HepG2 (cell line): ENCODE measurements around the gene ATP2B2. TPM values are rescaled to one million over a fixed set of nuclear protein-coding genes. Genes with fewer than 3 reads are reported as not detected.
A peak's percentile ranks its signal among the peaks of the same experiment; 100 is the strongest.

Source experiments
- FOXK1 ChIP-seq: sonication (generic); formaldehyde crosslinking; IDR thresholded peaks from 2 replicates; pipeline ENCODE4 v1.4.0; 2020; ENCODE audit warnings: low read depth, missing genetic modification reagents, borderline replicate concordance
- HIC2 ChIP-seq: sonication (generic); formaldehyde crosslinking; IDR thresholded peaks from 2 replicates; pipeline ENCODE4 v1.9.0; 2022; ENCODE audit warnings: low read depth, missing genetic modification reagents
- HNF1B ChIP-seq: sonication (generic); formaldehyde crosslinking; IDR thresholded peaks from 2 replicates; pipeline ENCODE4 v1.5.1; 2020; ENCODE audit warnings: mild to moderate bottlenecking, moderate library complexity, missing genetic modification reagents
- KDM2A ChIP-seq: sonication (generic); formaldehyde crosslinking; IDR thresholded peaks from 2 replicates; pipeline ENCODE4 v1.4.0; 2020; ENCODE audit warnings: low read depth, missing genetic modification reagents, borderline replicate concordance
- LBX2 ChIP-seq: sonication (generic); formaldehyde crosslinking; IDR thresholded peaks from 2 replicates; pipeline ENCODE4 v1.5.0; 2020; ENCODE audit warnings: missing genetic modification reagents, mild to moderate bottlenecking, borderline replicate concordance
- MEIS2 ChIP-seq: sonication (generic); formaldehyde crosslinking; IDR thresholded peaks from 2 replicates; pipeline ENCODE4 v1.9.0; 2021; ENCODE audit warnings: mild to moderate bottlenecking, missing genetic modification reagents
- POGZ ChIP-seq: sonication (generic); formaldehyde crosslinking; IDR thresholded peaks from 2 replicates; pipeline ENCODE4 v1.4.0; 2020; ENCODE audit warnings: mild to moderate bottlenecking, missing genetic modification reagents
- POLR2AphosphoS2 ChIP-seq: IDR thresholded peaks from 2 replicates; pipeline ENCODE4 v1.6.1; 2011; ENCODE audit warnings: low read depth, low read length, improper control_type of control experiment
- RBAK ChIP-seq: sonication (generic); formaldehyde crosslinking; IDR thresholded peaks from 2 replicates; pipeline ENCODE4 v1.5.1; 2020; ENCODE audit warnings: mild to moderate bottlenecking, missing genetic modification reagents
- RNF2 ChIP-seq: fragments of 450-650 bp; conservative IDR thresholded peaks from 2 replicates; pipeline ENCODE4 v1.6.1; 2016; ENCODE audit warnings: low read depth
- SOX6 ChIP-seq, 2 experiments: fragments of 450-650 bp in 1 of 2; sonication (generic) in 1 of 2; formaldehyde crosslinking in 1 of 2; IDR thresholded peaks; 2 replicates each; pipeline versions ENCODE4 v1.4.0 to v1.6.1; 2017 to 2020; ENCODE audit warnings: antibody characterized with exemption in 1 of 2, mild to moderate bottlenecking in 1 of 2, missing genetic modification reagents in 1 of 2
- SSRP1 ChIP-seq: IDR thresholded peaks from 2 replicates; pipeline ENCODE4 v1.6.1; 2016; ENCODE audit warnings: control low read depth
- TAF15 ChIP-seq: fragments of 200-400 bp; formaldehyde crosslinking; IDR thresholded peaks from one replicate; pipeline ENCODE4 v1.6.1; 2018; ENCODE audit warnings: mild to moderate bottlenecking, low read depth, low read length; ENCODE audit not compliant: poor library complexity, severe bottlenecking
- TP53 ChIP-seq: sonication (generic); formaldehyde crosslinking; conservative IDR thresholded peaks from 2 replicates; pipeline ENCODE4 v1.4.0; 2020; ENCODE audit warnings: missing genetic modification reagents
- XRCC5 ChIP-seq: fragments of 200-400 bp; formaldehyde crosslinking; optimal IDR thresholded peaks from 2 replicates; pipeline ENCODE3; 2017; ENCODE audit warnings: mild to moderate bottlenecking, low read length
- YEATS2 ChIP-seq: sonication (generic); formaldehyde crosslinking; IDR thresholded peaks from 2 replicates; pipeline ENCODE4 v1.4.0; 2020; ENCODE audit warnings: missing genetic modification reagents, borderline replicate concordance
- ZFP62 ChIP-seq: sonication (generic); formaldehyde crosslinking; IDR thresholded peaks from 2 replicates; pipeline ENCODE4 v1.4.0; 2020; ENCODE audit warnings: missing genetic modification reagents
- ZNF10 ChIP-seq: sonication (generic); formaldehyde crosslinking; IDR thresholded peaks from 2 replicates; pipeline ENCODE4 v1.4.0; 2020; ENCODE audit warnings: mild to moderate bottlenecking, low read depth, missing genetic modification reagents, borderline replicate concordance
- ZNF280D ChIP-seq: sonication (generic); formaldehyde crosslinking; IDR thresholded peaks from 2 replicates; pipeline ENCODE4 v1.5.1; 2020; ENCODE audit warnings: mild to moderate bottlenecking, missing genetic modification reagents
- ZNF350 ChIP-seq: sonication (generic); formaldehyde crosslinking; IDR thresholded peaks from 2 replicates; pipeline ENCODE4 v1.4.0; 2020; ENCODE audit warnings: mild to moderate bottlenecking, low read depth, missing genetic modification reagents, borderline replicate concordance
- ZNF558 ChIP-seq: sonication (generic); formaldehyde crosslinking; IDR thresholded peaks from 2 replicates; pipeline ENCODE4 v1.9.0; 2022; ENCODE audit warnings: mild to moderate bottlenecking, missing genetic modification reagents, borderline replicate concordance
- polyA plus RNA-seq, 8 experiments: library from polyadenylated mRNA; depleted of rRNA in 3 of 8; stranded (reverse) in 7 of 8; unstranded in 1 of 8; fragments of >200 nt; fragmentation: Illumina TruSeq in 4 of 8; extraction: Trizol in 4 of 8; gene quantifications; 2 replicates each; pipeline versions ENCODE4 v1.2.1 to v1.2.3, GENCODE V29; 2011 to 2016; ENCODE audit warnings: low read depth in 4 of 8, missing spikeins in 1 of 8, mixed read lengths in 1 of 8; ENCODE audit not compliant: insufficient read depth in 1 of 8
- total RNA-seq, 5 experiments: library from RNA; depleted of rRNA; stranded (reverse); fragments of >200 nt; fragmentation: Illumina TruSeq; extraction: Trizol; gene quantifications; 2 replicates each; pipeline ENCODE4 v1.2.3, GENCODE V29; 2016; ENCODE audit warnings: low read depth in 1 of 5

The ATP2B2 gene
- total and polyA plus RNA-seq, 2 of the 13 experiments (the other 11 are each of a cell fraction or from before 2014, with no cell fraction given), result 1.5 to 2.3 TPM

GRCh38 chr3:10292505-10293419 is 212.6 kb downstream of the ATP2B2 start, which contains the start of gene GHRL (continued):
- peak; percentile 33 for TF ChIP-seq XRCC5
- peak; percentile 66; the same call in 1 of the 2 replicates for TF ChIP-seq HIC2 (CRISPR knock-in tag)
- TF ChIP-seq ZNF280D, result no peak
- 0 out of 2 replicates have a peak, but pooled peaks have one; percentile 39 for TF ChIP-seq POGZ (CRISPR knock-in tag)
- peak; percentile 28; the same call in 1 of the 2 replicates for TF ChIP-seq YEATS2 (CRISPR knock-in tag)
- peak; percentile 65; the same call in 1 of the 2 replicates for TF ChIP-seq FOXK1
- 0 out of 2 replicates have a peak, but pooled peaks have one; percentile 64 for TF ChIP-seq MEIS2
- TF ChIP-seq RNF2, result no peak
- 0 out of 2 replicates have a peak, but pooled peaks have one; percentile 32 for TF ChIP-seq SSRP1 (CRISPR knock-in tag)
- 0 out of 2 replicates have a peak, but pooled peaks have one; percentile 47 for TF ChIP-seq TP53 (CRISPR knock-in tag)
- peak; percentile 35; the same call in 1 of the 2 replicates for TF ChIP-seq ZNF350 (CRISPR knock-in tag)
- TF ChIP-seq SOX6 (IDR thresholded peaks at IDR 0.05), result no peak
- TF ChIP-seq SOX6 (CRISPR knock-in tag; IDR thresholded peaks at IDR 0.05), result peak; percentile 79
- 0 out of 2 replicates have a peak, but pooled peaks have one; percentile 49 for TF ChIP-seq POLR2AphosphoS2
- TF ChIP-seq KDM2A (CRISPR knock-in tag), result peak; percentile 47; the same call in 1 of the 2 replicates
- no peak for TF ChIP-seq RBAK
- TF ChIP-seq ZNF558 (CRISPR knock-in tag), result peak; percentile 41; the same call in 1 of the 2 replicates
- no peak for TF ChIP-seq ZNF10
- TF ChIP-seq HNF1B (CRISPR knock-in tag), result peak; percentile 45; the same call in 1 of the 2 replicates
- no peak for TF ChIP-seq LBX2 (CRISPR knock-in tag)
- TF ChIP-seq TAF15, result no peak
- 0 out of 2 replicates have a peak, but pooled peaks have one; percentile 38 for TF ChIP-seq ZFP62 (CRISPR knock-in tag)
